ENCODE results near the gene COX7A2. TPM values are rescaled to one million over a fixed set of nuclear protein-coding genes. Genes with fewer than 3 reads are reported as not detected.

Gene COX7A2
- total RNA-seq, 2 donors from 2014 or later: 311 to 325 TPM

DNA sequence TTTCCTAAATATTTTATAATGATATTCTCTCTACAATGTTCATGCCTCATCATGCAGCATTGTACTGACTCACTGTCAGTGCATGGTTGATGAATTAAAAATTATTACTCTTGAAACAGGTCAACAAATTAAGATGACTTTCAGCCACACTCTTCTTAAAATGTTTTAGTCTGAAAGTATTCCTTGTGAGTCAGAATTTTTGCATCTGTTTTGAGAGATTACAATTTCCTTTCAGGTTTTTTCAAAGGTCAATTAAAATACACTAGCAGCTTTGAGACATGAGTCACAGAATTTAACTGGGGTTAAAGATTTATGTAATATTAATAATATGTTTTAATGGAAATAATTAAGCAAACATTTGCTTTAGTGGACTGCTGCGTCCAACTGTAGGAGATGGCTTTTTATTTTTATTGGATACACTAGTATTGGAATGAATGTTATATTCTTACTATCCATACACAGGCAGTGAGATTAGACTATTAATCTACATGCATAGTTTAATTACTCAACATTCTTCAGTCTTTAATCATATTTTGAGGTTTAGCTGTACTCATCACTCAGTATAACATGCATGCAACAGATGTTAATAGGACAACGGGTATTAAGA is 47.4 kb downstream of the COX7A2 start:
- Mint-ChIP-seq H3K4me1 (ENCODE audit: low read depth) (no peaks in the 10 kb centered on the region), H3K9me3 (no peaks in the 10 kb centered on the region), H3K27ac (no peak overlapping the region), H3K27me3 (ENCODE audit: low read depth) (peaks cover 16% of the 10 kb centered on the region), H3K4me3 (no peak overlapping the region), H3K36me3 (ENCODE audit: insufficient read depth in 2 of 2) (no peaks in the 10 kb centered on the region)
- ATAC-seq (replicated peaks in 1 of 2): no peak
- DNase-seq: no peak

DNA sequence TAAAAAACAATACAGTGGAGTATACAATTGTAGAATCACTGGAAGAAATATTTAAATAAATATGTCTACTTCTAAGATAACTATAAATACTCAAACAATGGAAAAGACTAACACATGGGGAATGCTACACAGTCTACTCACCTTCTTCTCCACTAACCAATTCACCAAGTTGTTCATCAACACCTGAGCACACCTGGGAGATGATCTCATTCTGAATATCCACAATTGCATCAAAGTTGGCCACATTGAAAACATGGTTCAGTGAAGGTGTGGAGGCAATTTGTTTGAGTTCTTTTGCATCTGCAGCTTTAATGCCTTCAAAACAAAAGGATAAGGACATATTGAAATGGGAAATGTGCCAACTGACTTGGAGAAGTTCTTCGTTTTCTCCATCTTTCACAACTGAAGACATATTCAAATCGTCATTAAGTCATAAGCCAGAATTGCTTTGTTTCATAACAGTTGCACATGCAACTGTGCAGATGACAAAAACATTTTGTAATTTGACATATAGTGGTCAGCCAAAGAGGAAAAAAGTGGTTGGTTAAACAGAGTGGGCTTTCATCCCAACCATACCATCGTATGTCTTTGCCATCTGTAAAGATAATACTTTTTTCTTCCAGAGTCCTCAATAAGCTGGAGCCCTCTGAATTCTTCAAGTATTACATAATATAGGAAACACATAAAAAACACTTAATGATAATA is 55.2 kb downstream of the COX7A2 start:
- no peaks in the 10 kb centered on the region for H3K36me3 Mint-ChIP-seq (ENCODE audit: insufficient read depth in 2 of 2)
- H3K27me3 Mint-ChIP-seq (ENCODE audit: low read depth): peaks cover 15% of the 10 kb centered on the region
- H3K4me1 Mint-ChIP-seq (ENCODE audit: low read depth): no peaks in the 10 kb centered on the region
- no peak overlapping the region for H3K27ac Mint-ChIP-seq
- H3K4me3 Mint-ChIP-seq: no peak overlapping the region
- peaks cover 4 to 5% of the 10 kb centered on the region in 2 donors for H3K9me3 Mint-ChIP-seq
- ATAC-seq (replicated peaks in 1 of 2): no peak
- DNase-seq: no peak

Other genes starting within 250 kb of the COX7A2 start
- gene COL12A1, start 37.7 kb downstream of the COX7A2 start, total RNA-seq: not detected
- gene TMEM30A, start 41.0 kb upstream of the COX7A2 start, total RNA-seq: 10 to 100 TPM; 56.2 to 63.9 TPM
- gene FILIP1, start 250.0 kb upstream of the COX7A2 start, total RNA-seq: under 1 TPM in 1 of 2 donors, not detected in 1; 0.05 TPM

Data from activated T-cell treated with anti-CD3 and anti-CD28 coated beads, Interleukin-2, amount 50 U/mL, for 72 hours (primary cell).